Astrocyte (in vitro differentiated cells and primary cell): ENCODE results near the gene MFSD6L. TPM values are rescaled to one million over a fixed set of nuclear protein-coding genes. Genes with fewer than 3 reads are reported as not detected.

ENCODE experiments used
- DNase-seq: peaks from one replicate; pipeline ENCODE4 v3.0.0-alpha.2; 2010; ENCODE audit warnings: low read depth
- FAIRE-seq: peaks from 2 replicates; lab custom pipeline; 2011; peaks lifted over from hg19 to GRCh38; lab: Jason Lieb, UNC
- H2AFZ ChIP-seq: 2 replicates; pipeline ENCODE4 v1.6.0; 2012; ENCODE audit warnings: low read depth, low read length, inconsistent platforms
- H3K27ac ChIP-seq: 2 replicates; pipeline ENCODE4 v1.5.1; 2011; ENCODE audit warnings: low read depth, low read length, inconsistent platforms
- H3K27me3 ChIP-seq: 2 replicates; pipeline ENCODE4 v1.6.0; 2011; ENCODE audit warnings: low read length, inconsistent platforms; ENCODE audit not compliant: insufficient read depth
- H3K36me3 ChIP-seq: 2 replicates; pipeline ENCODE4 v1.5.1; 2011; ENCODE audit warnings: low read length, inconsistent platforms; ENCODE audit not compliant: insufficient read depth
- H3K4me1 ChIP-seq: 2 replicates; pipeline ENCODE4 v1.5.1; 2011; ENCODE audit warnings: low read length, inconsistent platforms; ENCODE audit not compliant: insufficient read depth
- H3K4me2 ChIP-seq: 2 replicates; pipeline ENCODE4 v1.6.0; 2012; ENCODE audit warnings: low read length, inconsistent platforms
- H3K4me3 ChIP-seq: 2 replicates; pipeline ENCODE4 v1.5.1; 2011; ENCODE audit warnings: low read depth, mild to moderate bottlenecking, low read length, inconsistent platforms; ENCODE audit not compliant: insufficient read depth
- H3K79me2 ChIP-seq: 2 replicates; pipeline ENCODE4 v1.6.0; 2012; ENCODE audit warnings: mild to moderate bottlenecking, low read length, inconsistent platforms; ENCODE audit not compliant: insufficient read depth
- H3K9ac ChIP-seq: 2 replicates; pipeline ENCODE4 v1.6.0; 2012; ENCODE audit warnings: mild to moderate bottlenecking, low read length, inconsistent platforms
- H3K9me3 ChIP-seq: 2 replicates; pipeline ENCODE4 v1.5.1; 2012; ENCODE audit warnings: low read depth, mild to moderate bottlenecking, low read length, inconsistent platforms; ENCODE audit not compliant: insufficient read depth
- H4K20me1 ChIP-seq: 2 replicates; pipeline ENCODE4 v1.6.0; 2012; ENCODE audit warnings: low read length, inconsistent platforms; ENCODE audit not compliant: insufficient read depth
- H3K27ac Mint-ChIP-seq: one replicate; pipeline ENCODE4 v1.8.0; 2021; ENCODE audit warnings: mild to moderate bottlenecking, mixed read lengths; ENCODE audit not compliant: unreplicated experiment
- H3K27me3 Mint-ChIP-seq: one replicate; pipeline ENCODE4 v1.8.0; 2021; ENCODE audit warnings: low read depth, mixed read lengths; ENCODE audit not compliant: unreplicated experiment
- H3K36me3 Mint-ChIP-seq: one replicate; pipeline ENCODE4 v1.8.0; 2021; ENCODE audit warnings: low read depth, mixed read lengths; ENCODE audit not compliant: unreplicated experiment
- H3K4me1 Mint-ChIP-seq: one replicate; pipeline ENCODE4 v1.8.0; 2021; ENCODE audit warnings: low read depth, mixed read lengths; ENCODE audit not compliant: unreplicated experiment
- H3K4me3 Mint-ChIP-seq: one replicate; pipeline ENCODE4 v1.8.0; 2021; ENCODE audit warnings: mild to moderate bottlenecking, moderate library complexity, mixed read lengths; ENCODE audit not compliant: unreplicated experiment
- H3K9me3 Mint-ChIP-seq: one replicate; pipeline ENCODE4 v1.8.0; 2021; ENCODE audit warnings: mild to moderate bottlenecking, mixed read lengths; ENCODE audit not compliant: unreplicated experiment
- EZH2 ChIP-seq: IDR thresholded peaks from 2 replicates; pipeline ENCODE4 v1.6.1; 2012; ENCODE audit warnings: mild to moderate bottlenecking, low read length, inconsistent platforms; ENCODE audit not compliant: insufficient read depth
- total RNA-seq: library from RNA; stranded (reverse); gene quantifications from 2 replicates; pipeline ENCODE4 v1.2.1, GENCODE V29; 2021
- TF ChIP-seq, protein P1 (sequence below): IDR thresholded peaks from 2 replicates; pipeline ENCODE4 v1.5.1; 2011; ENCODE audit warnings: low read depth, mild to moderate bottlenecking, inconsistent platforms, low read length, moderate library complexity; ENCODE audit not compliant: insufficient read depth

The MFSD6L gene
- total RNA-seq, 1 donor from 2014 or later: not detected

DNA sequence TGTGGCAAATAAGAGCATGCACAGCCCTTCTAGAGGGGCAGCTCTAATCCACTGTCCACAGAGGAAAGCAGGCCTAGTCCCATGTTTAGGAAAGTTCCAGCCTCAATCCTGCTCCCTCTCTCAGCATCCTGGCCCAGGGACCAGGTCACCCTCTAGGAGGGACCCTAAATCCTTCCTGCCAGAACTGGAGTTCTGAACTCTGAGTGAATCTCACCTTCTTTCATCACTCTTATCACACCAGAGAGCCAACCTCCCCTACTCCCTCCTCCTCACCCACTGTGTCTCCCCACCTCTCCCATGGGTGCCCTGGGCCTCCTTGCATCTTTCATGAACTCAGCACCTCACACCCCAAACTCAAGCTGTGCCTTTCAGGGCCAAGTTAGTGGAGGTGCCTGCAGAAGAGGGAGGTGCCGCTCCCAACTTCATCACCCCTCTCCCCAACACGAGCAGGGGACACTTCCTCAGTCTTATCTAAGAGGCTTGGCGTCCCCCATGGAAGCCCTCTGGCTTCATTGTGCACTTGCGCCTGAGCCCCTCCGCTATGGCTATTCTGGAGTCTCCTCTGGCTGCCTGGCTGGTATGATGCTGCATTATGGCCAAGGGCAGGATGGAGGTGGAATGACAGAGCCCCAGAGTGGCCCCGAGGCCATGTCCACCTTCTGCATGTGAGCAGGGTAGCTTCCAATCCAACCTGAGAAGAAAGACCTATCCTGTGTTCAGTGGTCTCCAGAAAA, 36.6 kb upstream of the MFSD6L start:
- peaks cover 27% of the 10 kb centered on the region for H3K27me3 Mint-ChIP-seq
- DNase-seq (no peak), FAIRE-seq (no peak)
- Histone ChIP-seq H3K27ac (no peak overlapping the region), H3K9me3 (no peaks in the 10 kb centered on the region), H3K79me2 (no peaks in the 10 kb centered on the region), H3K27me3 (peaks cover 2% of the 10 kb centered on the region), H3K9ac (no peak overlapping the region), H3K36me3 (no peaks in the 10 kb centered on the region), H2AFZ (no peak overlapping the region), H3K4me3 (no peak overlapping the region), H3K4me2 (no peak overlapping the region), H4K20me1 (no peaks in the 10 kb centered on the region), H3K4me1 (no peaks in the 10 kb centered on the region)
- no peak overlapping the region for H3K4me3 Mint-ChIP-seq
- TF ChIP-seq, protein P1, sequence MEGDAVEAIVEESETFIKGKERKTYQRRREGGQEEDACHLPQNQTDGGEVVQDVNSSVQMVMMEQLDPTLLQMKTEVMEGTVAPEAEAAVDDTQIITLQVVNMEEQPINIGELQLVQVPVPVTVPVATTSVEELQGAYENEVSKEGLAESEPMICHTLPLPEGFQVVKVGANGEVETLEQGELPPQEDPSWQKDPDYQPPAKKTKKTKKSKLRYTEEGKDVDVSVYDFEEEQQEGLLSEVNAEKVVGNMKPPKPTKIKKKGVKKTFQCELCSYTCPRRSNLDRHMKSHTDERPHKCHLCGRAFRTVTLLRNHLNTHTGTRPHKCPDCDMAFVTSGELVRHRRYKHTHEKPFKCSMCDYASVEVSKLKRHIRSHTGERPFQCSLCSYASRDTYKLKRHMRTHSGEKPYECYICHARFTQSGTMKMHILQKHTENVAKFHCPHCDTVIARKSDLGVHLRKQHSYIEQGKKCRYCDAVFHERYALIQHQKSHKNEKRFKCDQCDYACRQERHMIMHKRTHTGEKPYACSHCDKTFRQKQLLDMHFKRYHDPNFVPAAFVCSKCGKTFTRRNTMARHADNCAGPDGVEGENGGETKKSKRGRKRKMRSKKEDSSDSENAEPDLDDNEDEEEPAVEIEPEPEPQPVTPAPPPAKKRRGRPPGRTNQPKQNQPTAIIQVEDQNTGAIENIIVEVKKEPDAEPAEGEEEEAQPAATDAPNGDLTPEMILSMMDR: no peak
- TF ChIP-seq EZH2: no peak
- peaks cover 1% of the 10 kb centered on the region for H3K36me3 Mint-ChIP-seq
- H3K27ac Mint-ChIP-seq: no peak overlapping the region
- H3K4me1 Mint-ChIP-seq: no peaks in the 10 kb centered on the region
- no peaks in the 10 kb centered on the region for H3K9me3 Mint-ChIP-seq

DNA sequence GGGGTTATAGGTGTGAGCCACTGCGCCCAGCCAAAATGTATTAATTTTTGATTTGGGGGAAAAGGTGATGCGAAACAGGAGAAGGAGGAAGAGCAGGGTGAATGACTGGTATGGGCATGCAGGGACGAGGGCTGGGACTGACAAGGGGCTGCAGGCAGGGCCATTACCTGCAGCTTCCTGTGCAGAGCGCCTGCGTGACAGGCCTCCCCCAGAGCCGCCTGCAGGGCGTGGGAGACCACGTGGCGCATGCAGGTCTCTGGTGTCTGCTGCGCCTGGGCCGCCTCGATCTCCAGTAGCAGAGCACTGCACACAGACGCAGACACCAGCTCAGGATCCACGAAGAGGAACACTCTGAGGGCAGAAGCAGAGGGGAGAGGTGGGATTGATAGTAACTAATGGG, 35.9 kb upstream of the MFSD6L start:
- Histone ChIP-seq H3K4me3 (no peak overlapping the region), H3K9me3 (no peaks in the 10 kb centered on the region), H3K36me3 (no peaks in the 10 kb centered on the region), H3K27ac (no peak overlapping the region), H3K4me2 (no peak overlapping the region), H2AFZ (no peak overlapping the region), H4K20me1 (no peaks in the 10 kb centered on the region), H3K79me2 (no peaks in the 10 kb centered on the region), H3K9ac (no peak overlapping the region), H3K4me1 (no peaks in the 10 kb centered on the region), H3K27me3 (peaks cover 2% of the 10 kb centered on the region)
- H3K4me3 Mint-ChIP-seq: no peak overlapping the region
- no peak overlapping the region for H3K27ac Mint-ChIP-seq
- peaks cover 1% of the 10 kb centered on the region for H3K36me3 Mint-ChIP-seq
- DNase-seq (no peak), FAIRE-seq (no peak)
- TF ChIP-seq EZH2: no peak
- TF ChIP-seq, protein P1: no peak
- no peaks in the 10 kb centered on the region for H3K4me1 Mint-ChIP-seq
- H3K27me3 Mint-ChIP-seq: peaks cover 27% of the 10 kb centered on the region
- no peaks in the 10 kb centered on the region for H3K9me3 Mint-ChIP-seq

DNA sequence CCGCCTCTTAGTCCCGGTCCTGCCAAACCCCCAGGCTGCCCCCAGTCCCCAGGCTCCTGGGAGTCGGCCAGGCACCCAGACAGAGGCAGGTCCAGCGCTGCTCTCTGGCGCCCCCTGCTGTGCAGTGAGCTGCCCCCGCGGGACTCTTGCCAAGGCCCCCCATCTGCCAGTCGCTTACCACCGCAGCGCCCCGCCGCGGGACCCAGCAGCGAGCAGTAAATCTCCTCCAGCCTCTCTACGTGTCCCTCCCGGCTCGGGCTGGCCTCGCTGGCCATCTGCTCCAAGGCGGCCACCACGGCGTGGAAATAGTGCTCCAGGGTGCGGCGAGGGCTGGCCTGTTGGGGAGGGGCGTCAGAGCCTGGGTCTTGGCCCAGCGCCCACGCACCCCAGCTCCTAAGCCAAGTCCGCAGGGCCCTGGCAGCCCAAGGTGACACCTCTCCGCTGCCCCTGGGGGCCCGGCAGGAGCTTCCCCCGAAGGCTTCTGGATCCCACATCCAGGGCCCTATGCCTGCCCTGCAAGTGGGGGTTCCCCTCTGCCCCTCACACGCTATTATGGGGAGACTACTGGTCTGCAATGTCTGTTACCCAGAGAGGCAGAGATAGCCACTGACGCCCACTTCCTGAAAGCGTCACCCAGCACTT, 33.7 kb upstream of the MFSD6L start:
- FAIRE-seq (no peak), DNase-seq (no peak)
- Histone ChIP-seq H2AFZ (no peak overlapping the region), H3K9ac (no peak overlapping the region), H3K4me3 (no peak overlapping the region), H3K9me3 (no peaks in the 10 kb centered on the region), H3K4me2 (no peak overlapping the region), H3K79me2 (no peaks in the 10 kb centered on the region), H3K4me1 (no peaks in the 10 kb centered on the region), H3K36me3 (no peaks in the 10 kb centered on the region), H4K20me1 (no peaks in the 10 kb centered on the region), H3K27ac (no peak overlapping the region), H3K27me3 (peaks cover 2% of the 10 kb centered on the region)
- Mint-ChIP-seq H3K4me3 (no peak overlapping the region), H3K4me1 (no peaks in the 10 kb centered on the region), H3K9me3 (no peaks in the 10 kb centered on the region), H3K36me3 (no peaks in the 10 kb centered on the region), H3K27me3 (peaks cover 22% of the 10 kb centered on the region), H3K27ac (no peak overlapping the region)
- TF ChIP-seq EZH2: no peak
- TF ChIP-seq, protein P1: no peak
